Neural progenitor cell (in vitro differentiated cells): ENCODE data around the gene KRI1. TPM values are rescaled to one million over a fixed set of nuclear protein-coding genes. Genes with fewer than 3 reads are reported as not detected.
A peak's percentile ranks its signal among the peaks of the same experiment; 100 is the strongest.

Experiments
- DNase-seq: peaks from one replicate; pipeline ENCODE4 v3.0.0-alpha.2; 2016; ENCODE audit warnings: low spot score
- H2AFZ ChIP-seq: fragments of 200-600 bp; sonication (generic); replicated peaks from 2 replicates; pipeline ENCODE4 v1.6.1; 2016; ENCODE audit warnings: antibody characterized with exemption
- H3F3A ChIP-seq: fragments of 200-600 bp; sonication (generic); 2 replicates; pipeline ENCODE4 v1.6.1; 2016; ENCODE audit warnings: antibody characterized with exemption, low read depth
- H3K27ac ChIP-seq: fragments of 200-600 bp; sonication (generic); 2 replicates; pipeline ENCODE4 v1.5.1; 2016; ENCODE audit warnings: mild to moderate bottlenecking
- H3K27me3 ChIP-seq: fragments of 200-600 bp; sonication (generic); 2 replicates; pipeline ENCODE4 v1.6.1; 2016; ENCODE audit warnings: mild to moderate bottlenecking, moderate library complexity
- H3K36me3 ChIP-seq: fragments of 200-600 bp; sonication (generic); 2 replicates; pipeline ENCODE4 v1.5.1; 2016
- H3K4me1 ChIP-seq: fragments of 200-600 bp; sonication (generic); 2 replicates; pipeline ENCODE4 v1.6.1; 2016; ENCODE audit warnings: mixed run types
- H3K4me2 ChIP-seq: fragments of 200-600 bp; sonication (generic); 2 replicates; pipeline ENCODE4 v1.6.1; 2016
- H3K4me3 ChIP-seq: fragments of 200-600 bp; sonication (generic); 2 replicates; pipeline ENCODE4 v1.5.1; 2016
- H3K79me2 ChIP-seq: fragments of 200-600 bp; sonication (generic); 2 replicates; pipeline ENCODE4 v1.6.1; 2016; ENCODE audit warnings: low read depth
- H3K9ac ChIP-seq: fragments of 200-600 bp; sonication (generic); 2 replicates; pipeline ENCODE4 v1.6.1; 2016
- H3K9me3 ChIP-seq: fragments of 200-600 bp; sonication (generic); 2 replicates; pipeline ENCODE4 v1.5.1; 2016; ENCODE audit warnings: low read depth
- H4K20me1 ChIP-seq: fragments of 200-600 bp; sonication (generic); 2 replicates; pipeline ENCODE4 v1.6.1; 2016; ENCODE audit warnings: low read depth
- H3K27ac Mint-ChIP-seq: 3 replicates; pipeline ENCODE4 v1.8.0; 2021; ENCODE audit warnings: mixed read lengths
- H3K27me3 Mint-ChIP-seq: 2 replicates; pipeline ENCODE4 v1.8.0; 2022; ENCODE audit warnings: low read depth, mild to moderate bottlenecking, inconsistent platforms, moderate library complexity, mixed read lengths; ENCODE audit not compliant: insufficient read depth
- H3K36me3 Mint-ChIP-seq: 3 replicates; pipeline ENCODE4 v1.8.0; 2021; ENCODE audit warnings: mixed read lengths
- H3K4me1 Mint-ChIP-seq: 3 replicates; pipeline ENCODE4 v1.8.0; 2021; ENCODE audit warnings: mixed read lengths
- H3K4me3 Mint-ChIP-seq: 3 replicates; pipeline ENCODE4 v1.8.0; 2021; ENCODE audit warnings: mild to moderate bottlenecking, moderate library complexity, mixed read lengths
- H3K9me3 Mint-ChIP-seq: 3 replicates; pipeline ENCODE4 v1.8.0; 2020; ENCODE audit warnings: mixed read lengths
- EZH2 ChIP-seq: fragments of 200-600 bp; sonication (generic); IDR thresholded peaks from 2 replicates; pipeline ENCODE4 v1.6.1; 2017; ENCODE audit warnings: antibody characterized with exemption, mild to moderate bottlenecking, moderate library complexity
- EZH2phosphoT487 ChIP-seq: fragments of 200-600 bp; sonication (generic); IDR thresholded peaks from 2 replicates; pipeline ENCODE4 v1.6.1; 2017; ENCODE audit warnings: antibody characterized with exemption
- total RNA-seq: library from RNA; depleted of rRNA; stranded (reverse); fragments of >200 nt; gene quantifications from 2 replicates; pipeline ENCODE4 v1.2.3, GENCODE V29; 2015; ENCODE audit warnings: low replicate concordance
- TF ChIP-seq, protein P1 (sequence below): fragments of 200-600 bp; sonication (generic); IDR thresholded peaks from 2 replicates; pipeline ENCODE4 v1.5.1; 2017; ENCODE audit warnings: antibody characterized with exemption, mild to moderate bottlenecking

KRI1 gene
- total RNA-seq, 1 donor from 2014 or later, result 16.4 TPM

- peak overlapping the region; percentile 76 for H3K4me2 ChIP-seq
- H3K9me3 ChIP-seq, result no peaks in the 10 kb centered on the region
- H3K4me1 ChIP-seq, result peaks cover 21% of the 10 kb centered on the region
- no peaks in the 10 kb centered on the region for H3K36me3 ChIP-seq
- no peak overlapping the region for H3K27ac ChIP-seq
- H3K36me3 Mint-ChIP-seq, result no peaks in the 10 kb centered on the region
- H3K27me3 Mint-ChIP-seq, result peaks cover 34% of the 10 kb centered on the region
- peaks cover 34% of the 10 kb centered on the region for H3K4me1 Mint-ChIP-seq
- H3F3A ChIP-seq, result peaks cover 31% of the 10 kb centered on the region
- no peak for DNase-seq
- no peaks in the 10 kb centered on the region for H3K79me2 ChIP-seq
- peak overlapping the region; percentile 63 for H2AFZ ChIP-seq
- no peak overlapping the region for H3K9ac ChIP-seq
- H3K4me3 ChIP-seq, result peak overlapping the region; percentile 44
- peak overlapping the region; percentile 38 for H3K27ac Mint-ChIP-seq
- peaks cover 3% of the 10 kb centered on the region for H3K9me3 Mint-ChIP-seq
- H4K20me1 ChIP-seq, result peaks cover 22% of the 10 kb centered on the region
- no peak for TF ChIP-seq EZH2phosphoT487
- H3K4me3 Mint-ChIP-seq, result peak overlapping the region; percentile 86
- H3K27me3 ChIP-seq, result peaks cover 93% of the 10 kb centered on the region
Observed at GRCh38 chr19:10516671-10517286, 49.0 kb downstream of the KRI1 start.

DNA sequence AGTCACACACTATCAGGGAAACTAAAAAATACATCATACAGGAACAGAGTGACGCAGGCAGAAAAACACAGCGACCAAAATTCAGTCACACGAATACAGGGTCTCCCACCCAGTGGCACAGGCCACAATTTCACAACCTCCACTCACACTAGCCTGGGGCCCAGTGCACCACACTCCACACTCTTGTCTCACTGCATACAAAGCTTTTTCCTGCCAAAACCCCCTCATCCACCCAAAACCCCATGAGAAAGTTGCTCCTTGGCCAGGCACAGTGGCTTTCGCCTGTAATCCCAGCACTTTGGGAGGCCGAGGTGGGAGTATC is 49.8 kb downstream of the KRI1 start:
- no peaks in the 10 kb centered on the region for H3K36me3 Mint-ChIP-seq
- peak overlapping the region; percentile 33 for H3K4me3 Mint-ChIP-seq
- H3K4me1 ChIP-seq, result peaks cover 21% of the 10 kb centered on the region
- TF ChIP-seq EZH2, result no peak
- TF ChIP-seq EZH2phosphoT487, result no peak
- TF ChIP-seq, protein P1, sequence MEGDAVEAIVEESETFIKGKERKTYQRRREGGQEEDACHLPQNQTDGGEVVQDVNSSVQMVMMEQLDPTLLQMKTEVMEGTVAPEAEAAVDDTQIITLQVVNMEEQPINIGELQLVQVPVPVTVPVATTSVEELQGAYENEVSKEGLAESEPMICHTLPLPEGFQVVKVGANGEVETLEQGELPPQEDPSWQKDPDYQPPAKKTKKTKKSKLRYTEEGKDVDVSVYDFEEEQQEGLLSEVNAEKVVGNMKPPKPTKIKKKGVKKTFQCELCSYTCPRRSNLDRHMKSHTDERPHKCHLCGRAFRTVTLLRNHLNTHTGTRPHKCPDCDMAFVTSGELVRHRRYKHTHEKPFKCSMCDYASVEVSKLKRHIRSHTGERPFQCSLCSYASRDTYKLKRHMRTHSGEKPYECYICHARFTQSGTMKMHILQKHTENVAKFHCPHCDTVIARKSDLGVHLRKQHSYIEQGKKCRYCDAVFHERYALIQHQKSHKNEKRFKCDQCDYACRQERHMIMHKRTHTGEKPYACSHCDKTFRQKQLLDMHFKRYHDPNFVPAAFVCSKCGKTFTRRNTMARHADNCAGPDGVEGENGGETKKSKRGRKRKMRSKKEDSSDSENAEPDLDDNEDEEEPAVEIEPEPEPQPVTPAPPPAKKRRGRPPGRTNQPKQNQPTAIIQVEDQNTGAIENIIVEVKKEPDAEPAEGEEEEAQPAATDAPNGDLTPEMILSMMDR, result no peak
- H3F3A ChIP-seq, result peaks cover 31% of the 10 kb centered on the region
- no peak overlapping the region for H3K9ac ChIP-seq
- no peaks in the 10 kb centered on the region for H3K79me2 ChIP-seq
- no peaks in the 10 kb centered on the region for H3K36me3 ChIP-seq
- peaks cover 22% of the 10 kb centered on the region for H4K20me1 ChIP-seq
- peaks cover 3% of the 10 kb centered on the region for H3K9me3 Mint-ChIP-seq
- H3K27me3 ChIP-seq, result peaks cover 100% of the 10 kb centered on the region
- no peak overlapping the region for H2AFZ ChIP-seq
- H3K27ac Mint-ChIP-seq, result peak overlapping the region; percentile 15
- peaks cover 34% of the 10 kb centered on the region for H3K27me3 Mint-ChIP-seq
- no peak overlapping the region for H3K4me2 ChIP-seq
- peaks cover 34% of the 10 kb centered on the region for H3K4me1 Mint-ChIP-seq
- no peak overlapping the region for H3K27ac ChIP-seq
- no peak overlapping the region for H3K4me3 ChIP-seq
- no peaks in the 10 kb centered on the region for H3K9me3 ChIP-seq
- DNase-seq, result no peak

- Histone ChIP-seq H4K20me1 (peaks cover 22% of the 10 kb centered on the region), H3K9ac (no peak overlapping the region), H2AFZ (peak overlapping the region; percentile 98), H3F3A (peaks cover 31% of the 10 kb centered on the region), H3K27me3 (peaks cover 92% of the 10 kb centered on the region), H3K4me1 (peaks cover 21% of the 10 kb centered on the region), H3K4me2 (peak overlapping the region; percentile 71), H3K4me3 (peak overlapping the region; percentile 41), H3K79me2 (no peaks in the 10 kb centered on the region), H3K9me3 (no peaks in the 10 kb centered on the region), H3K36me3 (no peaks in the 10 kb centered on the region), H3K27ac (no peak overlapping the region)
- H3K9me3 Mint-ChIP-seq, result peaks cover 2% of the 10 kb centered on the region
- TF ChIP-seq EZH2phosphoT487 (peak; percentile 93), EZH2 (peak; percentile 90)
- TF ChIP-seq, protein P1, result peak; percentile 55
- H3K27me3 Mint-ChIP-seq, result peaks cover 33% of the 10 kb centered on the region
- H3K4me3 Mint-ChIP-seq, result peak overlapping the region; percentile 64
- no peak overlapping the region for H3K27ac Mint-ChIP-seq
- H3K4me1 Mint-ChIP-seq, result peaks cover 36% of the 10 kb centered on the region
- peak; percentile 88 for DNase-seq
- H3K36me3 Mint-ChIP-seq, result no peaks in the 10 kb centered on the region
Observed at GRCh38 chr19:10514211-10515145, 51.3 kb downstream of the KRI1 start.
